Epithelial cell of proximal tubule (primary cell): Measurements from ENCODE around the gene SPATS2L. TPM values are rescaled to one million over a fixed set of nuclear protein-coding genes. Genes with fewer than 3 reads are reported as not detected.

Source experiments
- DNase-seq: peaks from one replicate; pipeline ENCODE4 v3.0.0-alpha.2; 2011; ENCODE audit warnings: low read depth
- H3K4me3 ChIP-seq: 2 replicates; pipeline ENCODE4 v1.5.1; 2011; ENCODE audit warnings: low read depth, mild to moderate bottlenecking, low read length
- total RNA-seq: library from RNA; depleted of rRNA; stranded (reverse); fragments of >200 nt; gene quantifications from 2 replicates; pipeline ENCODE4 v1.2.3, GENCODE V29; 2015
- TF ChIP-seq, protein P1 (sequence below): conservative IDR thresholded peaks from 2 replicates; pipeline ENCODE4 v1.5.1; 2012; ENCODE audit warnings: low read depth, mild to moderate bottlenecking, low read length

The SPATS2L gene
- total RNA-seq, 1 donor from 2014 or later = 93.9 TPM

- DNase-seq = no peak
- TF ChIP-seq, protein P1, sequence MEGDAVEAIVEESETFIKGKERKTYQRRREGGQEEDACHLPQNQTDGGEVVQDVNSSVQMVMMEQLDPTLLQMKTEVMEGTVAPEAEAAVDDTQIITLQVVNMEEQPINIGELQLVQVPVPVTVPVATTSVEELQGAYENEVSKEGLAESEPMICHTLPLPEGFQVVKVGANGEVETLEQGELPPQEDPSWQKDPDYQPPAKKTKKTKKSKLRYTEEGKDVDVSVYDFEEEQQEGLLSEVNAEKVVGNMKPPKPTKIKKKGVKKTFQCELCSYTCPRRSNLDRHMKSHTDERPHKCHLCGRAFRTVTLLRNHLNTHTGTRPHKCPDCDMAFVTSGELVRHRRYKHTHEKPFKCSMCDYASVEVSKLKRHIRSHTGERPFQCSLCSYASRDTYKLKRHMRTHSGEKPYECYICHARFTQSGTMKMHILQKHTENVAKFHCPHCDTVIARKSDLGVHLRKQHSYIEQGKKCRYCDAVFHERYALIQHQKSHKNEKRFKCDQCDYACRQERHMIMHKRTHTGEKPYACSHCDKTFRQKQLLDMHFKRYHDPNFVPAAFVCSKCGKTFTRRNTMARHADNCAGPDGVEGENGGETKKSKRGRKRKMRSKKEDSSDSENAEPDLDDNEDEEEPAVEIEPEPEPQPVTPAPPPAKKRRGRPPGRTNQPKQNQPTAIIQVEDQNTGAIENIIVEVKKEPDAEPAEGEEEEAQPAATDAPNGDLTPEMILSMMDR = no peak
- H3K4me3 ChIP-seq = no peak overlapping the region
Measured at GRCh38 chr2:200498402-200499162, 192.1 kb downstream of the SPATS2L start.

- no peak overlapping the region for H3K4me3 ChIP-seq
- TF ChIP-seq, protein P1 = no peak
- no peak for DNase-seq
Measured at GRCh38 chr2:200502196-200502595, 195.7 kb downstream of the SPATS2L start.

- DNase-seq = no peak
- TF ChIP-seq, protein P1 = no peak
- no peak overlapping the region for H3K4me3 ChIP-seq
Measured at GRCh38 chr2:200506679-200507078, 200.2 kb downstream of the SPATS2L start.

DNA sequence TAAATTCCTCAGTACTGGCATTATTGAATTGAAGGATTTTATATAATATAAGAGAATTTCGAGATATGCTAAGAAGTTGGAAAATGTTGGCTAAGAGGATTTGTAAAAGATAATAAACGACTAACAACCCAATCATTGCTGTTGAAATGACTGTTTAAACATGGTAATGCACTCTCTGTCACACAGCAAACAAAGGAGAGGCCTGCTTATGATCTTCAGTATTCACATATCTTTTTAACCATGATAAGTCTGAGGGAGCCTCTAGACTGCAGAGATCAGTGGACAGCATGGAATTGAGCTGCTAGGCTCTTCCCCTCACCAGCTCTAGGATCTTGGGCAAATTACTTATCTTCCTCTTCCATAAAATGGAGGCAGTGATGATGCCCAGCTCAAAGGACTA is 200.7 kb downstream of the SPATS2L start:
- no peak for DNase-seq
- no peak overlapping the region for H3K4me3 ChIP-seq
- TF ChIP-seq, protein P1 = no peak

GRCh38 chr2:200509235-200509611 is 202.7 kb downstream of the SPATS2L start:
- peak overlapping the region; percentile 84 for H3K4me3 ChIP-seq
- TF ChIP-seq, protein P1 = no peak
- DNase-seq = no peak

DNA sequence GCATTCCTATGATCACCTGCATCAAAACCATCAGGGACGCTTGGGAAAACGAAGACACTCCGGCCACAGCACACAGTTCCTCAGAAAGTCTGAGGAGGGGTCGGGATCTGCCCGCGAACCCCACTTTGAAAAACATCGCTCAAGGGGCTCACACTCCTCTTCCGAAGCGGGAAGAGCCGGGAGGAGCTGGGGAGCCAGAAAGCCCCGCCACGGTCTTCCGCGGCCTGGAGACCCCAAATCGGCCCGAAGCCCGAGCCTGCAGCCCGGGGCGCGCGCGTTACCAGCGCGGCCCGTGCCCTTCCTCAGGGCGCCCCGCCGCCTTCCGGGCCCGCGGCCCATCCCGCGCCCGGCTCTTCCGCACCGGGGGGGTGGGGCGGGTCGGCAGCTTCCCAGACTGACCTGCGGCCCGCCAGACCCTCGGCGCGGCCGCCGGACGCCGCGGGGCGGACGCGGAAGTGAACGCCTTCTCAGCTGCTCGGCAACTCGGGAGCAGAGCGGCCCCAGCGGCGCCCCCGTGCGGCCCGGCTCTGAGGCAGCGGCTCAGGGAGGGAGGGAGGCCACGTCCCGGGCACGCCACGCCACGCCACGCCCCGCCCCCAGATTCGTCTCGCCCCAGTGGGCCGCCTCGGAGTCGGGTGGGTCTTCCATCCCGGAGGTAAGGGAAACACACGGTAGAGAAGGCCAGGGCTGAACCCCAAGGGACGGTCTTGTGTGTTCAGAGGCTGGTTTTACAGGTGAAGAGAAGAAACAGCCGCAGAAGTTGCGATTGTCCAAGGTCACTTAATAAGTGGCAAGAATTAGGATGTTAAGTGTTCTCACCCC is 203.3 kb downstream of the SPATS2L start, which contains the start of gene KCTD18:
Gene KCTD18 (minus strand): TSS at position 457 of the 822 bp plus-strand sequence. CDS start 3,052 bp downstream, outside the sequence.
- TF ChIP-seq, protein P1 = peak; percentile 68
- H3K4me3 ChIP-seq = peak within 1 kb of the TSS; percentile 84
- no peak for DNase-seq
